GM12874 (cell line): ENCODE data around the gene ASTN2.

ENCODE experiments used
- TF ChIP-seq, protein P1 (sequence below): IDR thresholded peaks from 2 replicates; pipeline ENCODE4 v1.5.1; 2011; ENCODE audit warnings: low read depth, mild to moderate bottlenecking, control low read depth, low read length, moderate library complexity; ENCODE audit not compliant: insufficient read depth

Gene ASTN2

DNA sequence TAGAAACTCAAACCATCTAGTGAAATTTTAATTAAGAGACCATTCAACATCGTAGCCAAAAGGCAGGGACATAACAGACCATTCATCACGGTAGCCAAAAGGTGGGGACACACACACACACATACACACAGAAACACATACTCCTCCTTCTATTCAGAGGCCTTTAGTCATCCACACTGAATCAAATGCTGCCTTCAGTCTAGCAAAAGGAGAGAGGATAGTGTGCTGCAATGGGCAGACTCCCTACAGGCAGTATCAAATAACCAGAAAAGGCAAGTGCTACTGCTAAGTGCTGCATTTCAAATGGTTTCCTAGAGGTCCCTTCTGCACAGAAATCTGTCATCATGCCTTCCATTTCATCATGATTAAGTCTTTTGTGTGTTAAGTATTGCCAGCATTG is 423.8 kb downstream of the ASTN2 start:
- TF ChIP-seq, protein P1, sequence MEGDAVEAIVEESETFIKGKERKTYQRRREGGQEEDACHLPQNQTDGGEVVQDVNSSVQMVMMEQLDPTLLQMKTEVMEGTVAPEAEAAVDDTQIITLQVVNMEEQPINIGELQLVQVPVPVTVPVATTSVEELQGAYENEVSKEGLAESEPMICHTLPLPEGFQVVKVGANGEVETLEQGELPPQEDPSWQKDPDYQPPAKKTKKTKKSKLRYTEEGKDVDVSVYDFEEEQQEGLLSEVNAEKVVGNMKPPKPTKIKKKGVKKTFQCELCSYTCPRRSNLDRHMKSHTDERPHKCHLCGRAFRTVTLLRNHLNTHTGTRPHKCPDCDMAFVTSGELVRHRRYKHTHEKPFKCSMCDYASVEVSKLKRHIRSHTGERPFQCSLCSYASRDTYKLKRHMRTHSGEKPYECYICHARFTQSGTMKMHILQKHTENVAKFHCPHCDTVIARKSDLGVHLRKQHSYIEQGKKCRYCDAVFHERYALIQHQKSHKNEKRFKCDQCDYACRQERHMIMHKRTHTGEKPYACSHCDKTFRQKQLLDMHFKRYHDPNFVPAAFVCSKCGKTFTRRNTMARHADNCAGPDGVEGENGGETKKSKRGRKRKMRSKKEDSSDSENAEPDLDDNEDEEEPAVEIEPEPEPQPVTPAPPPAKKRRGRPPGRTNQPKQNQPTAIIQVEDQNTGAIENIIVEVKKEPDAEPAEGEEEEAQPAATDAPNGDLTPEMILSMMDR: no peak

GRCh38 chr9:116990592-116990991 is 424.3 kb downstream of the ASTN2 start:
- TF ChIP-seq, protein P1: no peak

DNA sequence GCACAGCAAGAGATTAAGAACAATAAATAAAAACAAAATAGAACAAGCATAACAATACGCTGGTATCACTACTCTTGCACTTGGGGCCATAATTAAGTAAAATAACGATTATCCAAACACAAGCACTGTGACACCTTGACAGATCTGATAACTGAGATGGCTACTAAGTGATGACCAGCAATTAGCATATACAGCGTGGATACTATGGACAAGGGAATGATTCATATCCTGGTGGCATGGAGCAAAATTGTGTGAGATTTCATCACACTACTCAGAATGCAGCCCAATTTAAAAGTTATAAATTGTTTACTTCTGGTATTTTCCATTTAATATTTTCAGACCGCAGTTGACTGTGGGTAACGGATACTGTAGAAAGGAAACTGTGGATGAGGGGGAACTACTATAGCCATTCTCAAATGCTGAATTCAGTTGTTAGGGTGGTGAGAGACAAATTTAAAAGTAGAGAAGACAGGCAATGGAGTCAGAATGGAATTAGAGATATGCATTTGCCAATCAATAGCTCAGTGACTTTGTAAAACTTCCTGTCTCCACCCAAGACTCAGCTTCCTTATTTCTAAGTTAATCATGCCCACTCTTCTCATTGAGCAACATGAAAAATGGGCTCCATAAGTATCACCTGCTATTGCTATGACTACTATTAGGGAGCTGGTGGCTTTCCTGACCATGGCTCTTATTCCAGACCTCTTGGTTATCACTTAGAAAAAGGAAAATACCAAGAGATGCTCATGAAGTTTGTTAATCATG is 427.0 kb downstream of the ASTN2 start:
- TF ChIP-seq, protein P1: no peak

DNA sequence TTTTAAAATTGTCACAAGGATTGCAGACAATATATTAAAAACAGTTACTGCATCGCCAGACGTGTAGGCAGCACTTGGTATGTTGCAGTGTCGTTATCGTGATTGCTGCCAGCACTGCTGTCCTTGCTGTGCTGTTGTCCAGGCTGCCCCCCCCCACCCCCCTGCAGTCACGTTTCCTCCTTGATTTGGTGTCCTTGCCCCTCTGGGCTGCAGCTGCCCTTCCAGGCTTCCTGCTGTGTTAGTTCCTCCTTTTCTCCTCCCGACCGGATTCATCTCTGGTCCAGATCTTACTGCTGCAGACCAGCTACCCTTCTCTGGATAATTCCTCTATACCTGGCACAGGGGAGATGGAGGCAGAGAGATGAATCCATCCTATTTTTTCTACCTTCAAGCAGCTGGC is 428.8 kb downstream of the ASTN2 start:
- TF ChIP-seq, protein P1: no peak

- TF ChIP-seq, protein P1: no peak
These were observed 429.3 kb downstream of the ASTN2 start for GRCh38 chr9:116985596-116985995.

DNA sequence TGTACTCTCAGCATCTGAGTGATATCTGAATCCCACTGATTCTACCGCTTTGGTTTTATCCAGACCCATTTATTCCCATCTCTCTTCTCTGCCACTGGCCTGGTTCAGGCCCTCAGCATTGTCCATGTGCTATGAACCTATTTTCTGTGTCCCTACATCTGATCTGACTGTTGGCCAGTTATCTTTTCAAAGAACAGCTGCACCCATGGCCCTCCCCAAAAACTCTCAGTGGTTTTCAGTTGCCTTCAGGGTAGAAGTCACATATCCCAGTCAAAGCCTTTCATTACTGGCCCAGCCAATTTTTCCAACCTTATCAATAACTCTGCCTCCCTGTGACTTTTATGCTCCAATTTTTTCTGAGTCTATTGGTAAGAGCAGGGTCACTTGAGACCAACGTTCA is 430.7 kb downstream of the ASTN2 start:
- TF ChIP-seq, protein P1: no peak

GRCh38 chr9:116980582-116981120 is 434.2 kb downstream of the ASTN2 start:
- TF ChIP-seq, protein P1: no peak
